Left ventricle myocardium inferior (tissue), 1 donor: Measurements from ENCODE around the gene SLC34A1. TPM values are rescaled to one million over a fixed set of nuclear protein-coding genes. Genes with fewer than 3 reads are reported as not detected.

Experiments used
- DNase-seq: peaks from one replicate; pipeline ENCODE4 v3.0.0-alpha.2; 2020
- H3K27ac ChIP-seq: fragments of 200-600 bp; replicated peaks from 2 replicates; pipeline ENCODE4 v1.8.0; 2021
- H3K27me3 ChIP-seq: fragments of 200-600 bp; 2 replicates; pipeline ENCODE4 v1.8.0; 2021; ENCODE audit warnings: low read depth
- H3K36me3 ChIP-seq: fragments of 200-600 bp; 2 replicates; pipeline ENCODE4 v1.8.0; 2021
- H3K4me1 ChIP-seq: fragments of 200-600 bp; 2 replicates; pipeline ENCODE4 v1.8.0; 2021
- H3K4me3 ChIP-seq: fragments of 200-600 bp; 2 replicates; pipeline ENCODE4 v1.8.0; 2021; ENCODE audit warnings: mild to moderate bottlenecking, moderate library complexity
- H3K9me3 ChIP-seq: fragments of 200-600 bp; replicated peaks from 2 replicates; pipeline ENCODE4 v1.8.0; 2021
- intact Hi-C: fragments of 100-400 bp; cut with micrococcal nuclease; formaldehyde crosslinking; loops from one replicate; pipeline ENCODE4 v1.11.0; 2022
- total RNA-seq: library from RNA; stranded (reverse); fragmentation: NEBNext Ultra II Directional; extraction: Animal tissue kit (Norgen Biotek cat#: 25700); gene quantifications from one replicate; pipeline ENCODE4 v1.2.1, GENCODE V29; 2021
- TF ChIP-seq, protein P1 (sequence below): fragments of 200-600 bp; IDR thresholded peaks from 2 replicates; pipeline ENCODE4 v1.8.0; 2021; ENCODE audit warnings: antibody characterized with exemption, mild to moderate bottlenecking, borderline replicate concordance
- donor health status: DM: no; HTN: yes; CAD: no; lungs with severe emphysema.

The SLC34A1 gene
- total RNA-seq, 1 donor from 2014 or later: not detected

GRCh38 chr5:177433658-177434217, 49.5 kb downstream of the SLC34A1 start:
- no peaks in the 10 kb centered on the region for H3K9me3 ChIP-seq
- TF ChIP-seq, protein P1, sequence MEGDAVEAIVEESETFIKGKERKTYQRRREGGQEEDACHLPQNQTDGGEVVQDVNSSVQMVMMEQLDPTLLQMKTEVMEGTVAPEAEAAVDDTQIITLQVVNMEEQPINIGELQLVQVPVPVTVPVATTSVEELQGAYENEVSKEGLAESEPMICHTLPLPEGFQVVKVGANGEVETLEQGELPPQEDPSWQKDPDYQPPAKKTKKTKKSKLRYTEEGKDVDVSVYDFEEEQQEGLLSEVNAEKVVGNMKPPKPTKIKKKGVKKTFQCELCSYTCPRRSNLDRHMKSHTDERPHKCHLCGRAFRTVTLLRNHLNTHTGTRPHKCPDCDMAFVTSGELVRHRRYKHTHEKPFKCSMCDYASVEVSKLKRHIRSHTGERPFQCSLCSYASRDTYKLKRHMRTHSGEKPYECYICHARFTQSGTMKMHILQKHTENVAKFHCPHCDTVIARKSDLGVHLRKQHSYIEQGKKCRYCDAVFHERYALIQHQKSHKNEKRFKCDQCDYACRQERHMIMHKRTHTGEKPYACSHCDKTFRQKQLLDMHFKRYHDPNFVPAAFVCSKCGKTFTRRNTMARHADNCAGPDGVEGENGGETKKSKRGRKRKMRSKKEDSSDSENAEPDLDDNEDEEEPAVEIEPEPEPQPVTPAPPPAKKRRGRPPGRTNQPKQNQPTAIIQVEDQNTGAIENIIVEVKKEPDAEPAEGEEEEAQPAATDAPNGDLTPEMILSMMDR: no peak
- no peak for DNase-seq
- peaks cover 69% of the 10 kb centered on the region for H3K36me3 ChIP-seq
- peaks cover 23% of the 10 kb centered on the region for H3K4me1 ChIP-seq
- H3K4me3 ChIP-seq: no peak overlapping the region
- H3K27ac ChIP-seq: no peak overlapping the region
- no peaks in the 10 kb centered on the region for H3K27me3 ChIP-seq
- intact Hi-C loops: no loop called here

GRCh38 chr5:177434437-177434836, 50.2 kb downstream of the SLC34A1 start:
- Histone ChIP-seq H3K36me3 (peaks cover 69% of the 10 kb centered on the region), H3K9me3 (no peaks in the 10 kb centered on the region), H3K27me3 (no peaks in the 10 kb centered on the region), H3K4me1 (peaks cover 21% of the 10 kb centered on the region), H3K27ac (no peak overlapping the region), H3K4me3 (no peak overlapping the region)
- intact Hi-C loops: no loop called here
- TF ChIP-seq, protein P1: no peak
- no peak for DNase-seq

GRCh38 chr5:177434942-177435738, 50.9 kb downstream of the SLC34A1 start:
- H3K27me3 ChIP-seq: no peaks in the 10 kb centered on the region
- TF ChIP-seq, protein P1: no peak
- intact Hi-C loops: no loop called here
- H3K9me3 ChIP-seq: no peaks in the 10 kb centered on the region
- H3K4me1 ChIP-seq: peaks cover 21% of the 10 kb centered on the region
- no peak overlapping the region for H3K4me3 ChIP-seq
- peaks cover 69% of the 10 kb centered on the region for H3K36me3 ChIP-seq
- DNase-seq: no peak
- no peak overlapping the region for H3K27ac ChIP-seq

DNA sequence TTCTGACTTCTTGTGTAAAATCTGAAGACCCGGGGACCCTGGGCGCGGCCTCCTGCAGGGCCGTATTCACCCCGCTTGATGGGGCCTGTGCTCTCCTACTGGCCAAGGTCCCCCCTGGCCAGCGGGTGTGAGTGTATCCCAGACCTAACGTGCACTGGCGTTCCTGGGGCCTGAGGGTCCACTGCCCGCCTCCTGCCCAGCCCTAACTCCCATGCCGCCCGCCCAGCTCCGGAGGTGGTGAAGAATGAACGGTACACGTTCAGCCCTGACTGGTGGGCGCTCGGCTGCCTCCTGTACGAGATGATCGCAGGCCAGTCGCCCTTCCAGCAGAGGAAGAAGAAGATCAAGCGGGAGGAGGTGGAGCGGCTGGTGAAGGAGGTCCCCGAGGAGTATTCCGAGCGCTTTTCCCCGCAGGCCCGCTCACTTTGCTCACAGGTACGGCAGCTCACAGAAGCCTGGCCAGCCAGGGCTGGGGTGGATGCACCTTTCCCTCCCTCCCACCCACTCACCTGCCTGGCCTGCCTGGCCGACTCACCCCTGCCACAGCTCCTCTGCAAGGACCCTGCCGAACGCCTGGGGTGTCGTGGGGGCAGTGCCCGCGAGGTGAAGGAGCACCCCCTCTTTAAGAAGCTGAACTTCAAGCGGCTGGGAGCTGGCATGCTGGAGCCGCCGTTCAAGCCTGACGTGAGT, 51.8 kb downstream of the SLC34A1 start:
- no peak for DNase-seq
- intact Hi-C loops: no loop called here
- peaks cover 21% of the 10 kb centered on the region for H3K4me1 ChIP-seq
- H3K27me3 ChIP-seq: no peaks in the 10 kb centered on the region
- TF ChIP-seq, protein P1: no peak
- H3K9me3 ChIP-seq: no peaks in the 10 kb centered on the region
- no peak overlapping the region for H3K27ac ChIP-seq
- H3K4me3 ChIP-seq: no peak overlapping the region
- peaks cover 72% of the 10 kb centered on the region for H3K36me3 ChIP-seq

DNA sequence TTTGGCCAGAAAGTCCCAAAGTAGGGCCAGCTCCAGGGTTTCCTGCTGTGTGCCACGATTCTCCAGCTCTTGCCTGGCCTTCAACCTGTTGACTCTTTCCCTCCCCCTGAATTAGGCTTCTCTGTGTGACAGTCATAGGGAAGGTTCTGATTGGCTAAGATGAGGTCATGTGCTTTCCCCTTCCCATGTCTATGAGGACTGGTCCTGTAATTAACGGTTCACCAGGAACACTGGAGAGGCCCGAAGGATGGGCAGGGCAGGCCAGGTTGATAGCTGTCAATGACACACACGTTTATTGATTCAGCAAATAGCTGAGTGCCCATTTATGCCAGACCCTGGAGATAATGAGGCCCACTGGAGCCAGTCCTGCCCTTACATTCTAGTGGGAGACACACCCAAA, 53.4 kb downstream of the SLC34A1 start:
- Histone ChIP-seq H3K27ac (no peak overlapping the region), H3K36me3 (peaks cover 80% of the 10 kb centered on the region), H3K9me3 (no peaks in the 10 kb centered on the region), H3K27me3 (no peaks in the 10 kb centered on the region), H3K4me3 (no peak overlapping the region), H3K4me1 (peaks cover 5% of the 10 kb centered on the region)
- intact Hi-C loops: no loop called here
- TF ChIP-seq, protein P1: no peak
- no peak for DNase-seq
